Loucy (cell line): Measurements from ENCODE around the gene GPC5.

Experiments
- CTCF ChIP-seq: fragments of 200-600 bp; sonication (generic); conservative IDR thresholded peaks from 2 replicates; pipeline ENCODE4 v1.5.1; 2014; ENCODE audit warnings: mild to moderate bottlenecking, antibody characterized with exemption, low read length
- EZH2phosphoT487 ChIP-seq: fragments of 200-600 bp; IDR thresholded peaks from 2 replicates; pipeline ENCODE4 v1.6.1; 2018; ENCODE audit warnings: antibody characterized with exemption, mild to moderate bottlenecking, moderate library complexity, borderline replicate concordance

- TF ChIP-seq CTCF (no peak), EZH2phosphoT487 (no peak)
These were observed 1030.8 kb downstream of the GPC5 start for GRCh38 chr13:92429231-92429630.
